HUES64 (cell line): ENCODE results near the gene OCSTAMP.

Source experiments
- H3K27ac ChIP-seq: 2 replicates; pipeline ENCODE4 v1.7.0; 2013; ENCODE audit warnings: low read depth, low read length, inconsistent platforms
- H3K27me3 ChIP-seq: 2 replicates; pipeline ENCODE4 v1.6.1; 2013; ENCODE audit warnings: mild to moderate bottlenecking, low read length; ENCODE audit not compliant: insufficient read depth
- H3K36me3 ChIP-seq: 2 replicates; pipeline ENCODE4 v1.6.1; 2013; ENCODE audit warnings: mild to moderate bottlenecking, low read length; ENCODE audit not compliant: insufficient read depth
- H3K4me1 ChIP-seq: 2 replicates; pipeline ENCODE4 v1.6.1; 2013; ENCODE audit warnings: mild to moderate bottlenecking, low read length, moderate library complexity; ENCODE audit not compliant: insufficient read depth
- H3K4me3 ChIP-seq: 2 replicates; pipeline ENCODE4 v1.5.1; 2013; ENCODE audit warnings: mild to moderate bottlenecking, low read length, moderate library complexity
- H3K9ac ChIP-seq: 2 replicates; pipeline ENCODE4 v1.6.1; 2013; ENCODE audit warnings: mild to moderate bottlenecking, low read depth, low read length
- H3K9me3 ChIP-seq: 2 replicates; pipeline ENCODE4 v1.6.1; 2013; ENCODE audit warnings: low read depth, low read length; ENCODE audit not compliant: insufficient read depth
- WGBS: fragments of 150-250, 120-280 bp; methylation state at CpG from one replicate; pipeline ENCODE4 v1.1.7; 2013; ENCODE audit warnings: missing lambda C conversion rate; 5-methylcytosine and 5-hydroxymethylcytosine counted together

The OCSTAMP gene

DNA sequence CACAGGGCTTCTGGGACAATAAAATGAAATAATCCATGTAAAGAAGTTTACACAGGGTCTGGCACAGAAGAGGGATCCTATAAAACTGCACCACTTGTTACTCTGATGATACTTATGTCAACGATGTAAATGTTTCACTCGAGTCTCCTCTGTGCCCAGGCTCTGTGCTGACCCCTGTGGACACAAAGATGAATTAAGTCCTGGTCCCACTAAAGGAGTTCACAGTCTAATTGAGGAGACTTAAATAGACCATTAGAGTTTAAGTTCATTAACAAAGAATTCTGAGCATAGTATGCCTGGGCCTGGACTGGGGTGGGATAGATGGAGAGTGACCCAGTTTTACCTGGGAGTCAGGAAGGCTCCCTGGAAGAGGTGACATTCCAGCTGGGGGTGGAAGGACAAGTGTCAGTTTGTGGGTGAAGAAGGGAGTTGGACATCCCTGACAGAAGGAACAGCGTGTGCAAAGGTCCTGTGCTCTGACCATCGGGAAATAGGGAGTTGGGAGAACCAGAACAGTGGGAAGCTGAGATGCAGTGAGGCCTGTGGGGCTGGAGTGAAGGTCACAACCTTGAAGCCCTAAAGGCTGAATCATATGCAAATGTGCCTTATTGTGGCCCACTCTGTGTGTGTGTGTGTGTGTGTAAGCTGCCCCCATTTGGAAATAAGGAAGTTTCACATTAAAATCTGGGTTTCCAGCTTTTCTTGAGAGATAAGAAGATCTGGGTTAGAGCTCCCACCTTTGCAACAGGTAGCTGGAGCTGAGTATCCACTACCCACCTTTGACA lies 1.1 kb downstream of the OCSTAMP start:
- 87% methylated on average over 4 of the region's 4 CpGs for WGBS
- Histone ChIP-seq H3K27ac (no peak overlapping the region), H3K36me3 (no peaks in the 10 kb centered on the region), H3K9ac (no peak overlapping the region), H3K9me3 (no peaks in the 10 kb centered on the region), H3K4me3 (no peak overlapping the region), H3K27me3 (no peaks in the 10 kb centered on the region), H3K4me1 (peaks cover 19% of the 10 kb centered on the region)

DNA sequence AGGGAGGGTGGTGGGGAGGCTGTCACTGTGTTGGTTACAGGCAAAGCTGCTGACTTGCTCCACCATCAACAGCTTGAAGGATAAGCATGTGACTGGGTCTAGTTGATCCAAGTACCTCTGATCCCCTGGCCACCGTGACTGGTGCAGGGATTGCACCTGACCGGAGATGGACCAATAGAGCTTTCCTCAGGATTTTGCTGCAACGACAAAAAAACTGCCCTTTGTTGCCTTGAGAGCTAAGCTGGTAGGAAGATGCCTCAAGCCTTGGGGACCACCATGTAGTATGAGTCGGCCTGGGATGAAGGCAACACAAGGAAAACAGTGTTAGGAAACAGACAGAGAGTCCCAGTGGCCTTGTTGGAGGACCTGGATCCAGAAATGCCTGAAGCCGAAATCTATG lies 1.8 kb downstream of the OCSTAMP start:
- H3K9me3 ChIP-seq = no peaks in the 10 kb centered on the region
- H3K36me3 ChIP-seq = no peaks in the 10 kb centered on the region
- 91% methylated on average over 5 of the region's 5 CpGs for WGBS
- H3K4me3 ChIP-seq = no peak overlapping the region
- H3K27me3 ChIP-seq = no peaks in the 10 kb centered on the region
- peaks cover 19% of the 10 kb centered on the region for H3K4me1 ChIP-seq
- no peak overlapping the region for H3K9ac ChIP-seq
- H3K27ac ChIP-seq = no peak overlapping the region

DNA sequence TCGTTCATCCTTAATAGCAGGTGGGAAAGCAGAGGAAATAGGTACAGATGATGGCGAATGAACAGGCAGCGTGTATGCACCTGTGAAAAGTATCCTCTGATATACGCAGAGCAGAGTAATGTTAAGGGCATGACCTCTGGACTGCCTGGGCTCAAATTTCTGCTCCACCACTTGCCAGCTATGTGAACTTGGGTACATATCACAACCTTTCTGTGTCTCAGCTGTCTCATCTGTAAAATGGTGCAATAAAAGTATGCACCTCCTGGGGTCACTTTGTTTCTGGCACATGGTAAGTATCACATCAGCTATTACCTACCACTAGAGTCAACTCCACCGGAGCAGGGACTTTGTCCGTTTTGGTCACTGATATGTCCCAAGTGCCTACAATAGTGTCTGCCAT lies 2.5 kb downstream of the OCSTAMP start:
- Histone ChIP-seq H3K4me1 (peaks cover 18% of the 10 kb centered on the region), H3K4me3 (no peak overlapping the region), H3K27ac (no peak overlapping the region), H3K27me3 (no peaks in the 10 kb centered on the region), H3K9me3 (no peaks in the 10 kb centered on the region), H3K36me3 (no peaks in the 10 kb centered on the region), H3K9ac (no peak overlapping the region)
- 93% methylated on average over 6 of the region's 6 CpGs for whole genome bisulfite sequencing

DNA sequence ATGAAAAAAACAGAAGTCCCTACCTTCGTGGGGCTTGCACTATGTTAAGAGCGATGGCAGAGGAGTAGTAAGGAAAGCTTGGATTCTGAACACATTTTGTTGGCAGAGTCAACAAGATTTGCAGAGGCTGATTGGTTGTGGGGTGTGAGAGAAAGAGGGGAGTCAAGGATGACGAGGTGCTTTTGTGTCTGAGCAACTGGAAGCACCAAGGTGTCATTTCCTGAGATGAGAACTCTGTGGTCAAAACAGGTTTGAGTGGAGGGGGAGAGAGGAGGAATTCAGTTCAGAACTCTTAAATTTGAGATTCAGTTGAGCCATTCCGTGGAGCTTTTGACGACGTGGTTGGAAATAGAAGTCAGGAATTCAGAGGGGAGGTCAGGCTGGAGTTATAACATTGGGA lies 3.5 kb downstream of the OCSTAMP start:
- H3K36me3 ChIP-seq = no peaks in the 10 kb centered on the region
- H3K9me3 ChIP-seq = no peaks in the 10 kb centered on the region
- H3K27me3 ChIP-seq = no peaks in the 10 kb centered on the region
- no peak overlapping the region for H3K4me3 ChIP-seq
- peaks cover 8% of the 10 kb centered on the region for H3K4me1 ChIP-seq
- WGBS = 92% methylated on average over 6 of the region's 6 CpGs
- no peak overlapping the region for H3K27ac ChIP-seq
- no peak overlapping the region for H3K9ac ChIP-seq

DNA sequence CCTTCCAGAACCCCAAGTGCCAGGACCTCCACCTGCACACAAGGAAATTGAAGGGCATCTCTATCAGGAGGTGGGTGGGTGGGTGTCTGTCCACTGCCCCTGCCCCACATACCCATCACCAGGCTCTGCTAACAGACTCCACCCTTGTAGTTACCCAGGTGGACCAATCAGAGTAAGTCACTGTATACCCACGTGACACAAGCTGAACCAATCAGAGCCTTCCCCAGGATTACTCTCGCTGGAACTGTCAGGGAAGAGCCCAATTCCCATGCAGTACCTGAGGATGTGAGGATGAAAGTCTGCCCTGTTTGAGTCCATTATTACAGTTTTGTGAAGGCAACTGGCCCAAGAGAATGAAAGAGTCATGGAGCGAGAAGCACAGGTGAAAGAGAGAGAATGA lies 4.2 kb downstream of the OCSTAMP start:
- no peak overlapping the region for H3K27ac ChIP-seq
- 94% methylated on average over 3 of the region's 3 CpGs for WGBS
- H3K27me3 ChIP-seq = no peaks in the 10 kb centered on the region
- no peak overlapping the region for H3K9ac ChIP-seq
- no peaks in the 10 kb centered on the region for H3K9me3 ChIP-seq
- no peaks in the 10 kb centered on the region for H3K36me3 ChIP-seq
- peaks cover 1% of the 10 kb centered on the region for H3K4me1 ChIP-seq
- no peak overlapping the region for H3K4me3 ChIP-seq

DNA sequence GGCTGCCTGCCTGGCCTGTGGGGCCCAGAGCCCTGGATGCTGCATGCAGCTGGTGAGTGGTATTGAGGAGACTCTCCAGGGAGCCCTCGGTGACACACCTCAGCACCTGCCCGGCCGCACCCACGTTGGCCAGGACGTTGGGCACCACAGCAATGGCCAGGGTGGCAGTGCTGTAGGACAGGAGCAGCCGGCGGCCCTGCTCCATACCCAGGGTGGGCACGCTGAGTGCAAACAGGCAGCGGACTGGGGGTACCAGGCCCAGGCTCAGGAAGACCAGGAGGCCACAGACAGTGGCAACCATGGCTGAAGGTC lies 4.7 kb downstream of the OCSTAMP start:
- WGBS = 95% methylated on average over 9 of the region's 9 CpGs
- Histone ChIP-seq H3K27me3 (no peaks in the 10 kb centered on the region), H3K36me3 (no peaks in the 10 kb centered on the region), H3K4me1 (no peaks in the 10 kb centered on the region; the same call in 1 of the 2 replicates), H3K27ac (no peak overlapping the region), H3K9ac (no peak overlapping the region), H3K4me3 (no peak overlapping the region), H3K9me3 (no peaks in the 10 kb centered on the region)

DNA sequence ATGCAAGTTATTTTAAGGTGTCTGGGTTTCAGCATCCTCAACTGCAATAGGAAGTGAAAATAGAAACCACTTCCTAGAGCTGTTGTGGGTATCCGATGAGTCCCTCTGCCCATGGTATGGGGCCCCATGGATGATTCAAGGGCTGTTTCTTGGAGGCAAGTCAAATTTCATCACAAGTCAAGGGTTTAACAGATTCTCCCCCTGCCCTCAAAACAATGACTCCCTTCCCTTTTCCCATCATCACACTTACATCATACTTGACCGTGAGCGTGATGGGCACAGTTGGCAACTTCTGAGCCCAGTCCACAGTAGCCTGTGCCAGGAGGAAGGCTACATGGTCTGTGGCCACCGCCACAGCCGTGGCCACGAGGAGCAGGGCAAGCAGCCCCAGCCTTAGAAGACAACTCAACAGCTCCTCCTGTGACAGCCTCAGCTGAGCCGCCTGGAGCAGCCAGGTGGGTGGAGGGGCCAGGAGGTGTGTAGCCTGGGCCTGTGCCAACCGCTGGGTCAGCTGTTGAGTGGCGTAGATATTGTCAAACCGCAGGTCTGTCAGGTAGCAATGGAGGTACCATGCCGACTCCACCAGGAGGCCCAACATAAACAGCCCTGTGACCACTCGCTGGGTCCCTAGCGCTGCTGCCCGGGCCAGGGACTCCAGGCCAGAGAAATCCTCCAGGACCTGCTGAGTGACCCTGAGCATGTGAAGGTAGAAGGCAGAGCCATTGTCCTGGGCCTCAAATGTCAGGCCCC lies 5.2 kb downstream of the OCSTAMP start:
- no peaks in the 10 kb centered on the region for H3K9me3 ChIP-seq
- no peaks in the 10 kb centered on the region; the same call in 1 of the 2 replicates for H3K4me1 ChIP-seq
- no peak overlapping the region for H3K9ac ChIP-seq
- H3K4me3 ChIP-seq = no peak overlapping the region
- no peaks in the 10 kb centered on the region for H3K36me3 ChIP-seq
- 93% methylated on average over 14 of the region's 14 CpGs for WGBS
- no peak overlapping the region for H3K27ac ChIP-seq
- no peaks in the 10 kb centered on the region for H3K27me3 ChIP-seq

DNA sequence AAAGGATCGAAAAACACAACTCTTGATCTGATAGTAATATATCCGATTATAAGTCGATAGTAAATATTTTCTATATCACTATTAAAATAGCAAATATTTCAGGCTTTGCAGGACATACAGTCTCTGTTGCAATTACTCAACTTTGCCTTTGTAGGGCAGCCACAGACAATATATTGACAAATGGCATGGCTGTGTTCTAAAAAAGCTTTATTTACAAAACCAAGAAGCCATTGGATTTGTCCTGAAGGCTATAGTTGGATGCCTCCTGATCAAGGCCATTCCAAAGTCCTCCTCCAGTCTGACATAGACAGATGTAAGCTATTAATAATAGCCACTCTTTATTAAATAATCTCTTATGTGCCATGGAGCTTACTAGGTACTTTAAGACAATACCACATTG lies 5.9 kb downstream of the OCSTAMP start:
- Histone ChIP-seq H3K27ac (no peak overlapping the region), H3K9me3 (no peaks in the 10 kb centered on the region), H3K36me3 (no peaks in the 10 kb centered on the region), H3K9ac (no peak overlapping the region), H3K27me3 (no peaks in the 10 kb centered on the region), H3K4me1 (peaks cover 3% of the 10 kb centered on the region; the same call in 1 of the 2 replicates), H3K4me3 (no peak overlapping the region)
- WGBS = no CpG with 5 or more reads among the region's 3 CpGs

DNA sequence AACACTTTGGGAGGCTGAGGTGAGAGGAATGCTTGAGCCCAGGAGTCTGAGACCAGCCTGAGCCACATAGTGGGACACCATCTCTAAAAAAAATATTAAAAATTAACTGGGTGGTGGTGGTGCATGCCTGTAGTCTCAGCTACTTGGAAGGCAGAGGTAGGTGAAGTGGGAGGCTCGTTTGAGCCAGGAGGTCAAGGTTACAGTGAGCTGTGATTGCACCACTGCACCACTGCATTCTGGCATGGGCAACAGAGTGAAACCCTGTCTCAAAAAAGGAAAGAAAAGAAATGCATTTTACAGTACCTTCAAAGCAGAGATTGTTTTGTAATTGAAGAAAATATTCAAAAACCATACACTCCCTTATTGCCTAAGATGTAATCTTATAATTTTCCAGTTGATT lies 6.5 kb downstream of the OCSTAMP start:
- no peak overlapping the region for H3K4me3 ChIP-seq
- H3K36me3 ChIP-seq = no peaks in the 10 kb centered on the region
- no peak overlapping the region for H3K27ac ChIP-seq
- H3K27me3 ChIP-seq = no peaks in the 10 kb centered on the region
- no peak overlapping the region for H3K9ac ChIP-seq
- no peaks in the 10 kb centered on the region for H3K9me3 ChIP-seq
- 79% methylated on average over 1 of the region's 1 CpG for WGBS
- peaks cover 9% of the 10 kb centered on the region; the same call in 1 of the 2 replicates for H3K4me1 ChIP-seq

DNA sequence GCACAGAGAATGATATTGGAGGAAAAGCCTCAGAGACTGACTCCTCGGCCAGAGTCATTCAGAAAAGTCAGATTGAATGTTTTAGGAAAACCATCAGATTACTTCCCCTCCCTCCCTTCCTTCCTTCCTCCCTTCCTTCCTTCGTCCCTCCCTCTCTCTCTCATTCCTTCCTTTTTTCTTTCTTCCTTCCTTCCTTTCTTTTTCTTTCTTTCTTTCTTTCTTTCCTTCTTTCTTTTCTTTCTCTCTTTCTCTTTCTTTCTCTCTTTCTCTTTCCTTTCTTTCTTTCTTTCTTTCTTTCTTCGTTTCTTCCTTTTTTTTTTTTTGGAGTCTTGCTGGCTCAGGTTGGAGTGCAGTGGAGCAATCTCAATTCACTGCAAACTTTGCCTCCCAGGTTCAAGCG lies 7.4 kb downstream of the OCSTAMP start:
- no peaks in the 10 kb centered on the region for H3K36me3 ChIP-seq
- no peaks in the 10 kb centered on the region for H3K9me3 ChIP-seq
- peaks cover 10% of the 10 kb centered on the region; the same call in 1 of the 2 replicates for H3K4me1 ChIP-seq
- WGBS = 89% methylated on average over 4 of the region's 4 CpGs
- H3K27ac ChIP-seq = no peak overlapping the region
- no peak overlapping the region for H3K4me3 ChIP-seq
- H3K27me3 ChIP-seq = no peaks in the 10 kb centered on the region
- H3K9ac ChIP-seq = no peak overlapping the region

DNA sequence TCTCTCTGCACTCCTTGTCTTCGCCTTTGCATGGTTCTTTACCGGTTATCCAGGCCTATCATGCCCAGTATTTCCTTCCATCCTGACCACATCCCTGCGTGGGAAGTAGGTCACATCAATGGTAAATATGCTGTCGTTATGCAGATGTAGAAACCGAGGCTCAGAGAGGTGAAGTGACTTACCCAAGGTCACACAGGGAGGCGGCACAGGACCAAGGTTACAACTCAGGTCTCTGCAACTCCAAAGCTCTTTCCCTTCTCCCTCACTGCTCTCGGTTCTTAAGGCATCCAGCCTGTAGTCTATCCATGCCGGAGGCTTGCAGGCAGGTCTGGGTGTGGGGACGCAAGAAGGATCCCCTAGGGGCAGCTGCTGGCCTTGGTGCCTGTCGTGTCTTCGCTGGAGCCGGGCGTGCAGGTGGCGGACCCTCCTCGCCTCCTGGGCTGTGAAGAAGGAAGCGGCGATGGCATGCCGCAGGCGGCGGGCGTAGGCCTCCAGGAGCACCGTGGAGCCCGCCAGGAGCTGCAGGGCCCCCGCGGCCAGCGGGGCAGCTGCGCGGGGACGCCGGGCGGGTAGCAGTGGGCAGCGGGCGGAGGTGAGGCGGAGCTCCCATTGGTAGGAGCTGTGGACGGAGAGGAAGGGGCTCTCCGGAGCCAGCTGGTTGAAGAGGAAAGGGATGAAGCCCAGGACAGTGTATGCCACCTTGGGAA lies 9.1 kb downstream of the OCSTAMP start:
- Histone ChIP-seq H3K36me3 (no peaks in the 10 kb centered on the region), H3K4me1 (peaks cover 10% of the 10 kb centered on the region; the same call in 1 of the 2 replicates), H3K9me3 (no peaks in the 10 kb centered on the region), H3K4me3 (no peak overlapping the region), H3K27ac (no peak overlapping the region), H3K27me3 (no peaks in the 10 kb centered on the region), H3K9ac (no peak overlapping the region)
- 92% methylated on average over 36 of the region's 36 CpGs for WGBS
